OCI-LY1 (cell line): ENCODE data around the gene MYL3.

ENCODE experiments used
- H2AFZ ChIP-seq: fragments of 200-600 bp; sonication (generic), shearing (Covaris generic); 2 replicates; pipeline ENCODE4 v1.6.0; 2014; ENCODE audit warnings: antibody characterized with exemption, mild to moderate bottlenecking, low read length
- H3F3A ChIP-seq: fragments of 200-600 bp; sonication (generic), shearing (Covaris generic); 2 replicates; pipeline ENCODE4 v1.6.0; 2014; ENCODE audit warnings: mild to moderate bottlenecking, antibody characterized with exemption, low read length, moderate library complexity; ENCODE audit not compliant: insufficient read depth
- H3K27ac ChIP-seq: fragments of 200-600 bp; sonication (generic); 2 replicates; pipeline ENCODE4 v1.5.1; 2014; ENCODE audit warnings: low read length, mixed run types, mild to moderate bottlenecking, low read depth; ENCODE audit not compliant: poor library complexity, severe bottlenecking
- H3K27me3 ChIP-seq: fragments of 200-600 bp; sonication (generic); 2 replicates; pipeline ENCODE4 v1.6.0; 2014; ENCODE audit warnings: antibody characterized with exemption, mild to moderate bottlenecking, low read length, moderate library complexity; ENCODE audit not compliant: insufficient read depth
- H3K36me3 ChIP-seq: fragments of 200-600 bp; sonication (generic); 2 replicates; pipeline ENCODE4 v1.6.1; 2014; ENCODE audit warnings: mild to moderate bottlenecking, antibody characterized with exemption, low read length, moderate library complexity, mixed read lengths; ENCODE audit not compliant: insufficient read depth
- H3K4me1 ChIP-seq: fragments of 200-600 bp; sonication (generic); 2 replicates; pipeline ENCODE4 v1.5.1; 2014; ENCODE audit warnings: mild to moderate bottlenecking, low read length, moderate library complexity; ENCODE audit not compliant: insufficient read depth, severe bottlenecking
- H3K4me2 ChIP-seq: fragments of 200-600 bp; sonication (generic), shearing (Covaris generic); 2 replicates; pipeline ENCODE4 v1.6.1; 2014; ENCODE audit warnings: low read length
- H3K4me3 ChIP-seq: fragments of 200-600 bp; sonication (generic); 2 replicates; pipeline ENCODE4 v1.5.1; 2014; ENCODE audit warnings: low read length, low read depth, mild to moderate bottlenecking, mixed read lengths; ENCODE audit not compliant: poor library complexity, severe bottlenecking
- H3K79me2 ChIP-seq: fragments of 200-600 bp; shearing (Covaris generic); 2 replicates; pipeline ENCODE4 v1.6.1; 2016; ENCODE audit warnings: mixed run types, low read length, mixed read lengths; ENCODE audit not compliant: insufficient read depth
- H3K9ac ChIP-seq: fragments of 200-600 bp; sonication (generic), shearing (Covaris generic); 2 replicates; pipeline ENCODE4 v1.6.1; 2014; ENCODE audit warnings: mild to moderate bottlenecking, low read length, mixed read lengths
- H3K9me2 ChIP-seq: fragments of 200-600 bp; sonication (generic), shearing (Covaris generic); 2 replicates; pipeline ENCODE4 v1.6.1; 2014; ENCODE audit warnings: low read depth, mild to moderate bottlenecking, low read length, mixed read lengths
- H3K9me3 ChIP-seq: fragments of 200-600 bp; shearing (Covaris generic); 2 replicates; pipeline ENCODE4 v1.6.1; 2014; ENCODE audit warnings: low read length, mixed read lengths
- H4K20me1 ChIP-seq: fragments of 200-600 bp; sonication (generic), shearing (Covaris generic); 2 replicates; pipeline ENCODE4 v1.6.0; 2016; ENCODE audit warnings: mild to moderate bottlenecking, low read length; ENCODE audit not compliant: insufficient read depth
- EZH2 ChIP-seq: fragments of 200-600 bp; sonication (generic), shearing (Covaris generic); IDR thresholded peaks from 2 replicates; pipeline ENCODE4 v1.8.0; 2017; ENCODE audit warnings: borderline replicate concordance, mixed run types, mild to moderate bottlenecking, antibody characterized with exemption, low read length, moderate library complexity, mixed read lengths
- TF ChIP-seq, protein P1 (sequence below): fragments of 200-600 bp; sonication (generic), shearing (Covaris generic); IDR thresholded peaks from 2 replicates; pipeline ENCODE4 v1.5.1; 2017; ENCODE audit warnings: mild to moderate bottlenecking, antibody characterized with exemption, low read length, moderate library complexity, mixed read lengths

Gene MYL3

DNA sequence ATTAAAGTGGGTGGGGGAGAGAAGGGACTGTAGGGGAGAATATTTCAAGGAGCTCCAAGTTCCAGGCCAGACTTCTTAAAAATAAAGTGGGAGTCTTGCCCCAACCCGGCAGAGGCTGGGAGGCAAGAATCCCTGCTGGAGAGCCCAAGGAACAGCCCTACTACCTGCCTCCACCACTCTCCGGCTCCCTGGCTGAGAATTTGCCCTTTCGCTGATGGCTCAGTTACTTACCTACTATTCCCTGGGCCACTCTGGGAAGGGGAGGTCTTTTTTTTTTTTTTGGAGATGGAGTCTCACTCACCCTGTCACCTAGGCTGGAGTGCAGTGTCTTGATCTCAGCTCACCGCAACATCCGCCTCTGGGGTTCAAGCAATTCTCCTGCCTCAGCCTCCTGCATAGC is 15.5 kb downstream of the MYL3 start:
- Histone ChIP-seq H3K27me3 (no peaks in the 10 kb centered on the region), H2AFZ (no peak overlapping the region), H3F3A (no peaks in the 10 kb centered on the region), H3K27ac (no peak overlapping the region), H3K9me2 (no peaks in the 10 kb centered on the region), H3K36me3 (no peaks in the 10 kb centered on the region), H3K9me3 (0 out of 2 replicates have a peak, but pooled peaks cover 3% of the 10 kb centered on the region), H3K4me1 (peaks cover 13% of the 10 kb centered on the region), H3K4me3 (no peak overlapping the region), H4K20me1 (no peaks in the 10 kb centered on the region), H3K4me2 (no peak overlapping the region), H3K9ac (no peak overlapping the region), H3K79me2 (no peaks in the 10 kb centered on the region)
- TF ChIP-seq EZH2, result no peak
- TF ChIP-seq, protein P1, sequence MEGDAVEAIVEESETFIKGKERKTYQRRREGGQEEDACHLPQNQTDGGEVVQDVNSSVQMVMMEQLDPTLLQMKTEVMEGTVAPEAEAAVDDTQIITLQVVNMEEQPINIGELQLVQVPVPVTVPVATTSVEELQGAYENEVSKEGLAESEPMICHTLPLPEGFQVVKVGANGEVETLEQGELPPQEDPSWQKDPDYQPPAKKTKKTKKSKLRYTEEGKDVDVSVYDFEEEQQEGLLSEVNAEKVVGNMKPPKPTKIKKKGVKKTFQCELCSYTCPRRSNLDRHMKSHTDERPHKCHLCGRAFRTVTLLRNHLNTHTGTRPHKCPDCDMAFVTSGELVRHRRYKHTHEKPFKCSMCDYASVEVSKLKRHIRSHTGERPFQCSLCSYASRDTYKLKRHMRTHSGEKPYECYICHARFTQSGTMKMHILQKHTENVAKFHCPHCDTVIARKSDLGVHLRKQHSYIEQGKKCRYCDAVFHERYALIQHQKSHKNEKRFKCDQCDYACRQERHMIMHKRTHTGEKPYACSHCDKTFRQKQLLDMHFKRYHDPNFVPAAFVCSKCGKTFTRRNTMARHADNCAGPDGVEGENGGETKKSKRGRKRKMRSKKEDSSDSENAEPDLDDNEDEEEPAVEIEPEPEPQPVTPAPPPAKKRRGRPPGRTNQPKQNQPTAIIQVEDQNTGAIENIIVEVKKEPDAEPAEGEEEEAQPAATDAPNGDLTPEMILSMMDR, result no peak

- no peak for TF ChIP-seq EZH2
- TF ChIP-seq, protein P1, result no peak
- no peaks in the 10 kb centered on the region for H3K9me2 ChIP-seq
- H2AFZ ChIP-seq, result no peak overlapping the region
- H3K4me3 ChIP-seq, result peak overlapping the region; percentile 60
- H3K27ac ChIP-seq, result no peak overlapping the region
- H3K9ac ChIP-seq, result peak overlapping the region; percentile 62; the same call in 1 of the 2 replicates
- H4K20me1 ChIP-seq, result no peaks in the 10 kb centered on the region
- H3K4me2 ChIP-seq, result peak overlapping the region; percentile 66
- peaks cover 13% of the 10 kb centered on the region for H3K4me1 ChIP-seq
- no peaks in the 10 kb centered on the region for H3K36me3 ChIP-seq
- no peaks in the 10 kb centered on the region for H3F3A ChIP-seq
- H3K9me3 ChIP-seq, result peaks cover 6% of the 10 kb centered on the region; the same call in 1 of the 2 replicates
- H3K27me3 ChIP-seq, result no peaks in the 10 kb centered on the region
- H3K79me2 ChIP-seq, result no peaks in the 10 kb centered on the region
Observed at GRCh38 chr3:46846624-46847542, 16.4 kb downstream of the MYL3 start.

- Histone ChIP-seq H3K36me3 (no peaks in the 10 kb centered on the region), H3K4me3 (peak overlapping the region; percentile 60), H3K9me3 (peaks cover 6% of the 10 kb centered on the region; the same call in 1 of the 2 replicates), H3K27ac (no peak overlapping the region), H4K20me1 (no peaks in the 10 kb centered on the region), H3K4me2 (peak overlapping the region; percentile 66), H3F3A (no peaks in the 10 kb centered on the region), H3K27me3 (no peaks in the 10 kb centered on the region), H2AFZ (no peak overlapping the region), H3K9ac (peak overlapping the region; percentile 62), H3K4me1 (peaks cover 13% of the 10 kb centered on the region), H3K79me2 (no peaks in the 10 kb centered on the region), H3K9me2 (no peaks in the 10 kb centered on the region)
- TF ChIP-seq, protein P1, result peak; percentile 64
- no peak for TF ChIP-seq EZH2
Observed at GRCh38 chr3:46845860-46846623, 17.2 kb downstream of the MYL3 start.
